Mesenchymal stem cell (in vitro differentiated cells and primary cell): Measurements from ENCODE around the gene SSR4.

Experiments used
- DNase-seq: peaks from one replicate; pipeline ENCODE4 v3.0.0-alpha.2; 2013
- H2AFZ ChIP-seq: one replicate; pipeline ENCODE4 v1.6.1; 2013; ENCODE audit warnings: low read depth, mild to moderate bottlenecking, control low read depth, inconsistent platforms, low read length, moderate library complexity
- H2AK5ac ChIP-seq: 2 replicates; pipeline ENCODE4 v1.6.1; 2013; ENCODE audit warnings: low read length, moderate library complexity, mild to moderate bottlenecking, inconsistent platforms; ENCODE audit not compliant: severe bottlenecking
- H2BK120ac ChIP-seq: one replicate; pipeline ENCODE4 v1.6.1; 2013; ENCODE audit warnings: low read depth, mild to moderate bottlenecking, inconsistent platforms, low read length, moderate library complexity
- H2BK12ac ChIP-seq, 2 experiments: one replicate each; pipeline ENCODE4 v1.6.1; 2013; ENCODE audit warnings: inconsistent platforms in 2 of 2, low read length in 2 of 2, mild to moderate bottlenecking in 2 of 2, moderate library complexity in 2 of 2, control low read depth in 1 of 2
- H2BK15ac ChIP-seq: one replicate; pipeline ENCODE4 v1.6.1; 2013; ENCODE audit warnings: mild to moderate bottlenecking, low read depth, inconsistent platforms; ENCODE audit not compliant: poor library complexity, severe bottlenecking
- H2BK5ac ChIP-seq: 2 replicates; pipeline ENCODE4 v1.6.1; 2013; ENCODE audit warnings: low read depth, mild to moderate bottlenecking, low read length, control low read depth, inconsistent platforms; ENCODE audit not compliant: poor library complexity, severe bottlenecking
- H3K14ac ChIP-seq, 2 experiments: one replicate each; pipeline ENCODE4 v1.6.1; 2013; ENCODE audit warnings: inconsistent platforms in 2 of 2, low read length in 2 of 2, control low read depth in 1 of 2, mild to moderate bottlenecking in 1 of 2, moderate library complexity in 1 of 2
- H3K18ac ChIP-seq, 2 experiments: one replicate each; pipeline ENCODE4 v1.6.1; 2013; ENCODE audit warnings: inconsistent platforms in 2 of 2, low read length in 2 of 2, control low read depth in 1 of 2, low read depth in 1 of 2, mild to moderate bottlenecking in 1 of 2
- H3K23ac ChIP-seq, 2 experiments: one replicate each; pipeline ENCODE4 v1.6.1; 2013; ENCODE audit warnings: inconsistent platforms in 2 of 2, low read length in 2 of 2, mild to moderate bottlenecking in 2 of 2, moderate library complexity in 2 of 2, control low read depth in 1 of 2
- H3K27ac ChIP-seq: 2 replicates; pipeline ENCODE4 v1.5.1; 2013; ENCODE audit warnings: mild to moderate bottlenecking, moderate library complexity, low read length, control low read depth, inconsistent platforms; ENCODE audit not compliant: poor library complexity, severe bottlenecking
- H3K27me3 ChIP-seq, 2 experiments: 2 replicates each; pipeline versions ENCODE4 v1.6.1 to v1.7.0; 2013; ENCODE audit warnings: low read length in 2 of 2, mild to moderate bottlenecking in 2 of 2, moderate library complexity in 2 of 2, control low read depth in 1 of 2, inconsistent platforms in 1 of 2; ENCODE audit not compliant: control insufficient read depth in 1 of 2, insufficient read depth in 1 of 2
- H3K36me3 ChIP-seq, 2 experiments: 2 replicates each; pipeline versions ENCODE4 v1.6.1 to v1.7.0; 2013; ENCODE audit warnings: low read length in 2 of 2, control low read depth in 1 of 2, inconsistent platforms in 1 of 2, low read depth in 1 of 2, mild to moderate bottlenecking in 1 of 2; ENCODE audit not compliant: insufficient read depth in 2 of 2, control insufficient read depth in 1 of 2
- H3K4ac ChIP-seq, 2 experiments: one replicate each; pipeline ENCODE4 v1.6.1; 2013; ENCODE audit warnings: inconsistent platforms in 2 of 2, low read length in 2 of 2, mild to moderate bottlenecking in 2 of 2, moderate library complexity in 2 of 2, control low read depth in 1 of 2, low read depth in 1 of 2
- H3K4me1 ChIP-seq: 2 replicates; pipeline ENCODE4 v1.6.1; 2013; ENCODE audit warnings: low read depth, low read length, control low read depth; ENCODE audit not compliant: control insufficient read depth, insufficient read depth
- H3K4me2 ChIP-seq: 2 replicates; pipeline ENCODE4 v1.6.1; 2013; ENCODE audit warnings: low read length, mild to moderate bottlenecking, inconsistent platforms; ENCODE audit not compliant: poor library complexity, severe bottlenecking
- H3K4me3 ChIP-seq, 2 experiments: 2 replicates each; pipeline versions ENCODE4 v1.5.1 to v1.7.0; 2013; ENCODE audit warnings: low read length in 2 of 2, mild to moderate bottlenecking in 2 of 2, control low read depth in 1 of 2, low read depth in 1 of 2; ENCODE audit not compliant: insufficient read depth in 1 of 2
- H3K79me1 ChIP-seq: replicated peaks from 2 replicates; pipeline ENCODE4 v1.6.1; 2013; ENCODE audit warnings: mild to moderate bottlenecking, control low read depth, low read length, inconsistent platforms; ENCODE audit not compliant: poor library complexity, severe bottlenecking
- H3K9ac ChIP-seq: 2 replicates; pipeline ENCODE4 v1.7.0; 2013; ENCODE audit warnings: mild to moderate bottlenecking, low read length, moderate library complexity
- H3K9me3 ChIP-seq: 2 replicates; pipeline ENCODE4 v1.7.0; 2013; ENCODE audit warnings: mild to moderate bottlenecking, low read length; ENCODE audit not compliant: control insufficient read depth
- H4K8ac ChIP-seq: one replicate; pipeline ENCODE4 v1.6.1; 2013; ENCODE audit warnings: inconsistent platforms, mild to moderate bottlenecking, low read length, moderate library complexity
- H4K91ac ChIP-seq: one replicate; pipeline ENCODE4 v1.6.1; 2013; ENCODE audit warnings: mild to moderate bottlenecking, low read length, inconsistent platforms
- WGBS: methylation state at CpG from one replicate; pipeline ENCODE4 v1.1.7; 2013; ENCODE audit warnings: mixed read lengths; 5-methylcytosine and 5-hydroxymethylcytosine counted together

The SSR4 gene

GRCh38 chrX:153781428-153782047, 12.9 kb upstream of the SSR4 start:
- no peak overlapping the region for H3K4me2 ChIP-seq
- no peak overlapping the region for H2BK120ac ChIP-seq
- DNase-seq: no peak
- no peak overlapping the region for H3K27ac ChIP-seq
- no peaks in the 10 kb centered on the region for H3K9me3 ChIP-seq
- no peak overlapping the region for H3K23ac ChIP-seq
- no peak overlapping the region for H4K91ac ChIP-seq
- H4K8ac ChIP-seq: no peak overlapping the region
- H3K4ac ChIP-seq: no peak overlapping the region
- no peak overlapping the region for H3K9ac ChIP-seq
- peaks cover 9 to 63% of the 10 kb centered on the region in 2 experiments for H3K36me3 ChIP-seq
- WGBS: 88% methylated on average over 15 of the region's 24 CpGs
- no peak overlapping the region for H2BK15ac ChIP-seq
- no peak overlapping the region for H3K18ac ChIP-seq
- H2BK5ac ChIP-seq: no peak overlapping the region
- H3K4me1 ChIP-seq: no peaks in the 10 kb centered on the region
- H2AFZ ChIP-seq: no peak overlapping the region
- peaks cover 0 to 5% of the 10 kb centered on the region in 2 experiments for H3K27me3 ChIP-seq
- H3K79me1 ChIP-seq: no peaks in the 10 kb centered on the region
- no peak overlapping the region for H2BK12ac ChIP-seq
- no peak overlapping the region for H3K4me3 ChIP-seq
- no peak overlapping the region for H3K14ac ChIP-seq
- no peak overlapping the region for H2AK5ac ChIP-seq

- Histone ChIP-seq H3K27ac (no peak overlapping the region), H3K36me3 (peaks cover 16 to 63% of the 10 kb centered on the region in 2 experiments), H3K9me3 (no peaks in the 10 kb centered on the region), H3K23ac (no peak overlapping the region), H2BK12ac (no peak overlapping the region), H2BK5ac (no peak overlapping the region), H3K9ac (no peak overlapping the region), H3K4me1 (no peaks in the 10 kb centered on the region), H3K18ac (no peak overlapping the region), H3K4ac (no peak overlapping the region), H4K91ac (no peak overlapping the region), H2BK15ac (no peak overlapping the region), H3K27me3 (peaks cover 0 to 5% of the 10 kb centered on the region in 2 experiments), H4K8ac (no peak overlapping the region), H3K14ac (no peak overlapping the region), H3K4me3 (no peak overlapping the region), H2AK5ac (no peak overlapping the region), H2AFZ (no peak overlapping the region), H2BK120ac (no peak overlapping the region), H3K79me1 (no peaks in the 10 kb centered on the region), H3K4me2 (no peak overlapping the region)
- WGBS: 74% methylated on average over 10 of the region's 11 CpGs
- DNase-seq: no peak
These were observed 12.2 kb upstream of the SSR4 start for GRCh38 chrX:153782313-153782712.

GRCh38 chrX:153782871-153783270, 11.6 kb upstream of the SSR4 start:
- Histone ChIP-seq H3K4me3 (peak overlapping the region in 1 of 2 experiments; percentile 7), H4K8ac (no peak overlapping the region), H2BK15ac (no peak overlapping the region), H2BK120ac (no peak overlapping the region), H3K4ac (no peak overlapping the region), H3K23ac (no peak overlapping the region), H3K27me3 (peaks cover 0 to 5% of the 10 kb centered on the region in 2 experiments), H3K4me1 (no peaks in the 10 kb centered on the region), H3K9me3 (no peaks in the 10 kb centered on the region), H3K27ac (no peak overlapping the region), H3K9ac (no peak overlapping the region), H3K18ac (no peak overlapping the region), H2AK5ac (no peak overlapping the region), H3K14ac (no peak overlapping the region), H3K4me2 (no peak overlapping the region), H2BK12ac (no peak overlapping the region), H3K79me1 (peaks cover 1% of the 10 kb centered on the region), H3K36me3 (peaks cover 21 to 63% of the 10 kb centered on the region in 2 experiments), H4K91ac (no peak overlapping the region), H2AFZ (no peak overlapping the region), H2BK5ac (no peak overlapping the region)
- DNase-seq: no peak
- 96% methylated on average over 5 of the region's 14 CpGs for WGBS

GRCh38 chrX:153783378-153784013, 11.0 kb upstream of the SSR4 start:
- H3K27me3 ChIP-seq: peaks cover 0 to 6% of the 10 kb centered on the region in 2 experiments
- DNase-seq: no peak
- 93% methylated on average over 18 of the region's 24 CpGs for WGBS
- no peak overlapping the region for H3K27ac ChIP-seq
- H4K91ac ChIP-seq: no peak overlapping the region
- no peaks in the 10 kb centered on the region for H3K9me3 ChIP-seq
- no peak overlapping the region for H2AK5ac ChIP-seq
- no peak overlapping the region for H3K23ac ChIP-seq
- H2BK120ac ChIP-seq: no peak overlapping the region
- H4K8ac ChIP-seq: no peak overlapping the region
- no peak overlapping the region for H2AFZ ChIP-seq
- H3K18ac ChIP-seq: no peak overlapping the region
- H2BK5ac ChIP-seq: no peak overlapping the region
- no peak overlapping the region for H2BK15ac ChIP-seq
- peaks cover 5% of the 10 kb centered on the region for H3K79me1 ChIP-seq
- no peak overlapping the region for H3K4ac ChIP-seq
- no peaks in the 10 kb centered on the region for H3K4me1 ChIP-seq
- H3K4me3 ChIP-seq: no peak overlapping the region
- no peak overlapping the region for H3K9ac ChIP-seq
- H2BK12ac ChIP-seq: no peak overlapping the region
- H3K4me2 ChIP-seq: no peak overlapping the region
- peaks cover 26 to 63% of the 10 kb centered on the region in 2 experiments for H3K36me3 ChIP-seq
- no peak overlapping the region for H3K14ac ChIP-seq
